Measurements from ENCODE around the gene HIBADH. TPM values are rescaled to one million over a fixed set of nuclear protein-coding genes. Genes with fewer than 3 reads are reported as not detected.
"Not testable (repeated sequence)": the region's sequence is repeated elsewhere in the genome, so short reads cannot be mapped to it uniquely, and the experiment has no call there.

HIBADH gene
- total RNA-seq, 1 experiment from 2014 or later = 23.2 TPM

- Histone ChIP-seq H4K8ac (replicated peaks; ENCODE audit: insufficient read length, low read depth, low read length) (no peak overlapping the region), H3K4ac (ENCODE audit: low read depth, low read length) (no peak overlapping the region), H4K20me1 (ENCODE audit: control insufficient read depth, insufficient read depth, insufficient read length) (no peaks in the 10 kb centered on the region), H3K27ac (ENCODE audit: insufficient read length, low read depth, low read length) (no peak overlapping the region), H2BK5ac (ENCODE audit: insufficient read length, low read length) (no peak overlapping the region), H2BK120ac (ENCODE audit: low read depth, low read length, poor library complexity, severe bottlenecking) (no peak overlapping the region), H3K4me1 (ENCODE audit: insufficient read depth, low read length) (no peaks in the 10 kb centered on the region), H2AFZ (ENCODE audit: low read length) (no peak overlapping the region), H3K23me2 (ENCODE audit: insufficient read length, low read depth, low read length, poor library complexity, severe bottlenecking) (no peaks in the 10 kb centered on the region), H4K91ac (ENCODE audit: insufficient read length, low read depth, low read length) (no peak overlapping the region), H2BK15ac (ENCODE audit: low read depth, low read length) (no peak overlapping the region), H3K9me3 (ENCODE audit: control insufficient read depth, low read depth, low read length) (no peaks in the 10 kb centered on the region), H3K56ac (ENCODE audit: insufficient read length, low read depth, low read length) (no peak overlapping the region), H3K79me2 (ENCODE audit: insufficient read depth, low read length) (no peaks in the 10 kb centered on the region), H3K9ac (ENCODE audit: extremely low read depth, insufficient read length, low read length) (no peak overlapping the region), H3K18ac (ENCODE audit: insufficient read length, low read depth, low read length) (no peak overlapping the region), H4K5ac (ENCODE audit: insufficient read length, low read depth, low read length) (no peak overlapping the region), H2AK5ac (ENCODE audit: insufficient read length, low read length) (no peak overlapping the region), H2BK20ac (ENCODE audit: low read depth, low read length, poor library complexity, severe bottlenecking) (no peak overlapping the region), H3K23ac (ENCODE audit: insufficient read length, low read depth, low read length) (no peak overlapping the region), H2BK12ac (ENCODE audit: insufficient read length, low read depth, low read length) (no peak overlapping the region), H3K4me2 (ENCODE audit: insufficient read depth, insufficient read length, low read length) (no peak overlapping the region), H3K14ac (ENCODE audit: insufficient read depth, low read length) (no peak overlapping the region), H3T11ph (ENCODE audit: low read length) (no peak overlapping the region), H3K79me1 (ENCODE audit: insufficient read depth, low read depth, low read length, poor library complexity, severe bottlenecking) (no peaks in the 10 kb centered on the region), H3K27me3 (ENCODE audit: insufficient read depth, low read length) (no peaks in the 10 kb centered on the region)
- H3K27me3 Mint-ChIP-seq (ENCODE audit: low read depth) = no peaks in the 10 kb centered on the region; the same call in 1 of the 2 replicates
- no peaks in the 10 kb centered on the region for H3K36me3 Mint-ChIP-seq (ENCODE audit: insufficient read depth in 1 of 3, low read depth in 3 of 3)
- H3K4me3 Mint-ChIP-seq = no peak overlapping the region
- no peak overlapping the region for H3K27ac Mint-ChIP-seq
- TF ChIP-seq CTCF (conservative IDR thresholded peaks at IDR 0.05) = no peak
- peaks cover 10 to 22% of the 10 kb centered on the region in 2 experiments for H3K4me1 Mint-ChIP-seq
- WGBS (ENCODE audit: extremely low coverage, insufficient read length, low lambda C conversion rate) = no CpG with 5 or more reads among the region's 3 CpGs
- no peaks in the 10 kb centered on the region for H3K9me3 Mint-ChIP-seq
- DNase-seq = no peak
Measured at GRCh38 chr7:27579565-27579964, 83.1 kb downstream of the HIBADH start.

GRCh38 chr7:27578169-27578568, 84.5 kb downstream of the HIBADH start:
- H3K36me3 Mint-ChIP-seq (ENCODE audit: insufficient read depth in 1 of 3, low read depth in 3 of 3); H3K27me3 ChIP-seq (ENCODE audit: insufficient read depth, low read length); H3K23ac ChIP-seq (ENCODE audit: insufficient read length, low read depth, low read length); H2BK120ac ChIP-seq (ENCODE audit: low read depth, low read length, poor library complexity, severe bottlenecking); H3T11ph ChIP-seq (ENCODE audit: low read length); H3K56ac ChIP-seq (ENCODE audit: insufficient read length, low read depth, low read length); H4K20me1 ChIP-seq (ENCODE audit: control insufficient read depth, insufficient read depth, insufficient read length); H2AK5ac ChIP-seq (ENCODE audit: insufficient read length, low read length); H3K4ac ChIP-seq (ENCODE audit: low read depth, low read length); H3K9me3 ChIP-seq (ENCODE audit: control insufficient read depth, low read depth, low read length); H3K18ac ChIP-seq (ENCODE audit: insufficient read length, low read depth, low read length); H3K9me3 Mint-ChIP-seq; H3K79me1 ChIP-seq (ENCODE audit: insufficient read depth, low read depth, low read length, poor library complexity, severe bottlenecking); H2BK5ac ChIP-seq (ENCODE audit: insufficient read length, low read length); H3K4me2 ChIP-seq (ENCODE audit: insufficient read depth, insufficient read length, low read length); H3K27me3 Mint-ChIP-seq (ENCODE audit: low read depth); H3K4me3 Mint-ChIP-seq; H2BK12ac ChIP-seq (ENCODE audit: insufficient read length, low read depth, low read length); H3K9ac ChIP-seq (ENCODE audit: extremely low read depth, insufficient read length, low read length); H3K14ac ChIP-seq (ENCODE audit: insufficient read depth, low read length); H4K5ac ChIP-seq (ENCODE audit: insufficient read length, low read depth, low read length); H3K79me2 ChIP-seq (ENCODE audit: insufficient read depth, low read length); H2BK15ac ChIP-seq (ENCODE audit: low read depth, low read length); H4K8ac ChIP-seq (replicated peaks; ENCODE audit: insufficient read length, low read depth, low read length); H2BK20ac ChIP-seq (ENCODE audit: low read depth, low read length, poor library complexity, severe bottlenecking); H3K27ac Mint-ChIP-seq; H2AFZ ChIP-seq (ENCODE audit: low read length); H4K91ac ChIP-seq (ENCODE audit: insufficient read length, low read depth, low read length); H3K4me1 ChIP-seq (ENCODE audit: insufficient read depth, low read length); H3K27ac ChIP-seq (ENCODE audit: insufficient read length, low read depth, low read length); DNase-seq; H3K23me2 ChIP-seq (ENCODE audit: insufficient read length, low read depth, low read length, poor library complexity, severe bottlenecking): not testable (repeated sequence)
- WGBS (ENCODE audit: extremely low coverage, insufficient read length, low lambda C conversion rate) = no CpG with 5 or more reads among the region's 7 CpGs
- peaks cover 10 to 22% of the 10 kb centered on the region in 2 experiments for H3K4me1 Mint-ChIP-seq

Measured in H9 (cell line).